Ovary (tissue), 9 donors: Measurements from ENCODE around the gene DIPK1B. TPM values are rescaled to one million over a fixed set of nuclear protein-coding genes. Genes with fewer than 3 reads are reported as not detected.
A peak's percentile ranks its signal among the peaks of the same experiment; 100 is the strongest.

Experiments used
- DNase-seq, 5 donors: peaks; one replicate each; pipeline ENCODE4 v3.0.0-alpha.2; 2019 to 2020
- H3K27ac ChIP-seq, 2 donors: fragments of 200-600 bp; one replicate each; pipeline versions ENCODE4 v1.5.1 to v1.8.0; 2019 to 2022
- H3K27me3 ChIP-seq: fragments of 200-600 bp; one replicate; pipeline ENCODE4 v1.8.0; 2022
- H3K36me3 ChIP-seq: fragments of 200-600 bp; sonication (generic); one replicate; pipeline ENCODE4 v1.5.1; 2019
- H3K4me1 ChIP-seq: one replicate; pipeline ENCODE4 v1.8.1; 2013; ENCODE audit warnings: mild to moderate bottlenecking, moderate library complexity; ENCODE audit not compliant: insufficient read depth
- H3K4me3 ChIP-seq: fragments of 200-600 bp; sonication (generic); one replicate; pipeline ENCODE4 v1.5.1; 2017
- H3K9me3 ChIP-seq, 2 donors: fragments of 200-600 bp in 1 of 2; sonication (generic) in 1 of 2; one replicate each; pipeline versions ENCODE4 v1.5.1 to v1.8.1; 2013 to 2019; ENCODE audit warnings: mild to moderate bottlenecking in 1 of 2, moderate library complexity in 1 of 2
- EP300 ChIP-seq: sonication (generic); formaldehyde crosslinking; IDR thresholded peaks from one replicate; pipeline ENCODE4 v1.6.1; 2017; ENCODE audit warnings: antibody characterized with exemption
- POLR2A ChIP-seq: fragments of 450-650 bp; IDR thresholded peaks from one replicate; pipeline ENCODE4 v1.6.1; 2017; ENCODE audit warnings: antibody characterized with exemption, mild to moderate bottlenecking, moderate library complexity
- WGBS, 3 donors: extraction: QIAGEN DNeasy Blood & Tissue Kit in 1 of 3; methylation state at CpG; one replicate each; pipeline versions ENCODE4 v1.1.5 to v1.1.7; 2013 to 2017; 5-methylcytosine and 5-hydroxymethylcytosine counted together
- intact Hi-C, 4 donors: fragments of 100-400 bp; cut with DNase I; formaldehyde crosslinking; loops; one replicate each; pipeline versions ENCODE4 v1.11.0 to v1.15.1; 2022 to 2023
- polyA plus RNA-seq, 2 donors: library from polyadenylated mRNA; stranded (reverse); fragments of 200-250 nt in 1 of 2; fragments of 350-450 nt in 1 of 2; fragmentation: Illumina TruSeq in 1 of 2; extraction: RNeasy Lipid Tissue Mini Kit (QIAGEN cat#74804) in 1 of 2; gene quantifications; one replicate each; pipeline ENCODE4 v1.2.3, GENCODE V29; 2013 to 2014
- total RNA-seq, 7 donors: library from RNA; depleted of rRNA in 2 of 7; stranded (reverse); fragments of >200 nt in 2 of 7; fragmentation: NEBNext Ultra II Directional in 3 of 7; extraction: Animal tissue kit (Norgen Biotek cat#: 25700) in 3 of 7; gene quantifications; one replicate each; pipeline versions ENCODE4 v1.1.0 to v1.2.4, GENCODE V29; 2016 to 2023
- TF ChIP-seq, protein P1 (sequence below), 3 donors: fragments of 450-650 bp in 2 of 3; fragments of 200-600 bp in 1 of 3; IDR thresholded peaks; one replicate each; pipeline versions ENCODE4 v1.5.1 to v1.8.0; 2016 to 2022; ENCODE audit warnings: antibody characterized with exemption in 3 of 3, mild to moderate bottlenecking in 1 of 3
- donor health status: DM: no; HTN: no; CAD: no; lungs with moderate emphysema.
- donor health status: DM: no; HTN: no; CAD: no.
- donor health status: Bipolar disorder and iron deficiency.
- donor health status: DM: yes; HTN: yes; CAD: no.
- donor health status: DM: no; HTN: no; CAD: no.
- donor health status: DM: yes; HTN: yes; CAD: no.

DIPK1B gene
- total and polyA plus RNA-seq, 9 donors, result 2.9 to 23.4 (median 13.1) TPM

DNA sequence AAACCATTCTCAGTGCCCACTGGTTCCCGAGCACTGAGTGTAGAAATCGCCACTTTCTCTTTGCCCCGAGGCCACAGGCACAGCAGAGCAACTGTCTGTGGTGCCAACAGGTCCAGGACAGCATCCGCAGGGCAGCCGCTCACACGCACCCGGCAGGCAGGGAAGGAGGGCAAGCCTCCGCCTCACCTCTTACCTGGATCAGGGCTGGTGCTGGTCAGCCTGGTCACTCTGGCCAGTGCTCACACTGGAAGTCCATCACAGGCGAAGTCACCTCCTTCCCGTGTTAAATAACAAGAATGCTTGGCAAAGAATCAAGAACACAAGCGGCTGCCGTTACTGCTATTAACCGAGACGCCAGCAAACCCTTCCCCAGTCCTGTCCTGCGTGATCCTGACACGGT, 13.7 kb downstream of the DIPK1B start:
- DNase-seq, result no peak
- H3K9me3 ChIP-seq, result no peaks in the 10 kb centered on the region
- no peaks in the 10 kb centered on the region for H3K36me3 ChIP-seq
- no peak overlapping the region for H3K27ac ChIP-seq
- WGBS, 3 donors, result 67 to 76% (median 70%) methylated on average over 16 of the region's 16 CpGs
- intact Hi-C loops, result no loop called here
- peaks cover 15% of the 10 kb centered on the region for H3K4me1 ChIP-seq
- TF ChIP-seq, protein P1, sequence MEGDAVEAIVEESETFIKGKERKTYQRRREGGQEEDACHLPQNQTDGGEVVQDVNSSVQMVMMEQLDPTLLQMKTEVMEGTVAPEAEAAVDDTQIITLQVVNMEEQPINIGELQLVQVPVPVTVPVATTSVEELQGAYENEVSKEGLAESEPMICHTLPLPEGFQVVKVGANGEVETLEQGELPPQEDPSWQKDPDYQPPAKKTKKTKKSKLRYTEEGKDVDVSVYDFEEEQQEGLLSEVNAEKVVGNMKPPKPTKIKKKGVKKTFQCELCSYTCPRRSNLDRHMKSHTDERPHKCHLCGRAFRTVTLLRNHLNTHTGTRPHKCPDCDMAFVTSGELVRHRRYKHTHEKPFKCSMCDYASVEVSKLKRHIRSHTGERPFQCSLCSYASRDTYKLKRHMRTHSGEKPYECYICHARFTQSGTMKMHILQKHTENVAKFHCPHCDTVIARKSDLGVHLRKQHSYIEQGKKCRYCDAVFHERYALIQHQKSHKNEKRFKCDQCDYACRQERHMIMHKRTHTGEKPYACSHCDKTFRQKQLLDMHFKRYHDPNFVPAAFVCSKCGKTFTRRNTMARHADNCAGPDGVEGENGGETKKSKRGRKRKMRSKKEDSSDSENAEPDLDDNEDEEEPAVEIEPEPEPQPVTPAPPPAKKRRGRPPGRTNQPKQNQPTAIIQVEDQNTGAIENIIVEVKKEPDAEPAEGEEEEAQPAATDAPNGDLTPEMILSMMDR (IDR thresholded peaks at IDR 0.05), result no peak
- TF ChIP-seq EP300 (no peak), POLR2A (no peak)
- peak overlapping the region; percentile 68 for H3K4me3 ChIP-seq
- no peaks in the 10 kb centered on the region for H3K27me3 ChIP-seq

DNA sequence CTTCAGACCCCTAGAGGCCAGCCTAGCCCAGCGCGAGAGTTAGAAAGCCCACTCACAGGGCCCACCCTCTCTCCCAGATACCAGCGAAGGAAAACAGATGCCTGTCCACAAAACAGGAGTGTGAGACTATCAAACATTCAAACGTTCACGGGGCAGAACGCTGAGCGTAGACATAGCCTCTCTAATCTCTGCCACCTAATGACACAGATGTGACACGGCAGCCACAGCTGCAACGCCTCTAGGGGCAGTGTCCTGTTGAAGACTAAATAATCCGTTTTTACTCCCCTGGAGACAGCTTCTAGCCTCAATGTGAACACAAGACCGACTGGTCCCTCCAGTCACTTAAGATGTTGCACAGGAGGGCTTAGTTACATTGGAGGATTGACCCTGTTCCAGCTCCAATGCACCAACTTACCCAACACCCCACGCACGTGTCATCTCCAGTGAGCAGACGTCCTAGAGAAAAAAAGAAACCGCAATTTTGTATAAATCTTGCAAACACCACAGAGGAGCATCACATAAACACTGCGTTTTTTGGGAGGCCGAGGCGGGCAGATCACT, 14.3 kb downstream of the DIPK1B start:
- TF ChIP-seq, protein P1 (IDR thresholded peaks at IDR 0.05), result no peak
- no peak for TF ChIP-seq POLR2A
- no peak for TF ChIP-seq EP300
- peak overlapping the region; percentile 68 for H3K4me3 ChIP-seq
- H3K4me1 ChIP-seq, result peaks cover 15% of the 10 kb centered on the region
- H3K27ac ChIP-seq, result no peak overlapping the region
- H3K36me3 ChIP-seq, result no peaks in the 10 kb centered on the region
- H3K9me3 ChIP-seq, result no peaks in the 10 kb centered on the region
- 20 to 32% (median 21%) methylated on average over 18 of the region's 18 CpGs for WGBS, 3 donors
- H3K27me3 ChIP-seq, result no peaks in the 10 kb centered on the region
- no peak for DNase-seq
- intact Hi-C loops, result no loop called here

DNA sequence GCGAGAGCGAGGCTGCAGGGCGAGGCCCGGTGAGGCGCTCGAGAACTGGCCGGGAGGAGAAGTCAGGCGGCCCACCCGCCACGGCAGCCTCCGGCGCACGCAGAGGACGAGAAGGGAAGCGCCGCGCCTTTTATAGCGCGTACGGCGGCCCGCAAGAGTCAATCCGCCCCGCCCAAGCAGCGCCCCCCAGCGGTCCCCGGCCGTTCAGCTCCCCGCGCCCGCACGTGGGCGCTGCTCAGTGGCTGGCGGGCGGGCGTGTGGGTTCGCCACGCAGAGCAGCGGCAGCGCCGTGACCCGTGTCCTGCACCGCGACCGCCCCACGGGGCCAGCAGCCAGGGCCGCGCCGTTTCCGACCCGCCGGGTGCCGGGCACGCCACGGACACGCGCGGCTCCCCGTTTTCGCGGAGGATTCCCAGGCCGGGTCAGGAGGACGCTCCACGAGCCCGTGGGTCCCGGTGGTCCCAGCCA, 15.7 kb downstream of the DIPK1B start:
- peak; percentile 86 to 96 (median 93) for DNase-seq

DNA sequence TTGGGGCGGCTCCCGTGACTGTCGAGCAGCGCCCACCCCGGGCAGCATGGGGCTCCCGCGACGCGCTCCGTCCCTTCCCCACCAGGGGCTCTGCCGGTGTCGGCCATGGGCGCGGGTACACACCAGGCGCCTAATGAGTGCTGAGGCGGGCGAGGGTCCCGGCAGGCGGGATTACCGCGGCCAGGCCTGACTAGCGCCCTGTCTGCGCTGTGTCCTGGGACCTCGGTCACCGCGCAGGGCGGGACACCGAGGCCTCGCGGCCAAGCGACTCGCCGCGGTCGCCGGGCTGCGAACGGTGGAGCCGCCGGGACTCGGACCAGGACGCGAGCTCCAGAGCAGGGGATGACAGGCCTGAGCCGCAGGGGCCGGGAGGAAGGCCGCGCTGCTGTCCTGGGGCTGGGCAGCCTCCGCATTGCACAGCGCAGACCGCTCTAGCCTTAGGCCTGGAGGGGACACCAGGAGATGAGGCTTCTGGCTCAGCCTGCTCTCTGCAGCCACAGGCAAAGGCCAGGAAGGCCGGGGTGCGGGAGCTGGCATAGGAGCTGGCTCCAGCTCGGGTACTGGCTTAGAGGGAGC, 16.3 kb downstream of the DIPK1B start:
- no peaks in the 10 kb centered on the region for H3K36me3 ChIP-seq
- intact Hi-C loops, result no loop called here

More for the DNA sequence above, 15.7 kb downstream of the DIPK1B start:
- H3K27me3 ChIP-seq, result no peaks in the 10 kb centered on the region
- peak overlapping the region in 1 of 2 donors; percentile 27 for H3K27ac ChIP-seq
- no peaks in the 10 kb centered on the region for H3K36me3 ChIP-seq
- intact Hi-C loops, result no loop called here
- H3K4me3 ChIP-seq, result peak overlapping the region; percentile 68
- peaks cover 15% of the 10 kb centered on the region for H3K4me1 ChIP-seq
- 0 to 1% (median 1%) methylated on average over 27 to 66 of the region's 66 CpGs for WGBS, 3 donors
- no peaks in the 10 kb centered on the region for H3K9me3 ChIP-seq
- peak; percentile 98 for TF ChIP-seq POLR2A
- TF ChIP-seq EP300, result peak; percentile 9
- TF ChIP-seq, protein P1 (IDR thresholded peaks at IDR 0.05), result peak; percentile 72 to 99 (median 98)

More for the DNA sequence above, 16.3 kb downstream of the DIPK1B start:
- DNase-seq, result peak in 2 of 5 donors; percentile 54 to 57
- 1 to 2% (median 2%) methylated on average over 45 to 53 of the region's 53 CpGs for WGBS, 3 donors
- no peaks in the 10 kb centered on the region for H3K27me3 ChIP-seq
- TF ChIP-seq POLR2A (no peak), EP300 (no peak)
- TF ChIP-seq, protein P1 (IDR thresholded peaks at IDR 0.05), result no peak
- H3K4me1 ChIP-seq, result peaks cover 15% of the 10 kb centered on the region
- H3K9me3 ChIP-seq, result no peaks in the 10 kb centered on the region
- peak overlapping the region in 1 of 2 donors; percentile 27 for H3K27ac ChIP-seq
- peak overlapping the region; percentile 68 for H3K4me3 ChIP-seq
